ENCODE data around the gene MAML2.

The MAML2 gene

GRCh38 chr11:96339706-96340554 lies 3.1 kb downstream of the MAML2 start:
- DNase-seq (ENCODE audit: extremely low read depth in 1 of 2, low read depth in 1 of 2), result no peak

GRCh38 chr11:96338910-96339705 lies 3.9 kb downstream of the MAML2 start:
- DNase-seq (ENCODE audit: extremely low read depth in 1 of 2, low read depth in 1 of 2), result no peak

GRCh38 chr11:96337541-96338431 lies 5.2 kb downstream of the MAML2 start:
- DNase-seq (ENCODE audit: extremely low read depth in 1 of 2, low read depth in 1 of 2), result no peak

GRCh38 chr11:96335388-96335787 lies 7.6 kb downstream of the MAML2 start:
- DNase-seq (ENCODE audit: extremely low read depth in 1 of 2, low read depth in 1 of 2), result no peak

GRCh38 chr11:96334219-96334618 lies 8.8 kb downstream of the MAML2 start:
- no peak for DNase-seq (ENCODE audit: extremely low read depth in 1 of 2, low read depth in 1 of 2)

- DNase-seq (ENCODE audit: extremely low read depth in 1 of 2, low read depth in 1 of 2), result no peak
Measured at GRCh38 chr11:96333191-96333719, 9.7 kb downstream of the MAML2 start.

GRCh38 chr11:96332126-96332771 lies 10.7 kb downstream of the MAML2 start:
- no peak for DNase-seq (ENCODE audit: extremely low read depth in 1 of 2, low read depth in 1 of 2)

- no peak for DNase-seq (ENCODE audit: extremely low read depth in 1 of 2, low read depth in 1 of 2)
Measured at GRCh38 chr11:96331699-96332116, 11.3 kb downstream of the MAML2 start.

GRCh38 chr11:96330511-96330859 lies 12.5 kb downstream of the MAML2 start:
- DNase-seq (ENCODE audit: extremely low read depth in 1 of 2, low read depth in 1 of 2), result no peak

GRCh38 chr11:96329855-96330510 lies 13.0 kb downstream of the MAML2 start:
- DNase-seq (ENCODE audit: extremely low read depth in 1 of 2, low read depth in 1 of 2), result no peak

- DNase-seq (ENCODE audit: extremely low read depth in 1 of 2, low read depth in 1 of 2), result no peak
Measured at GRCh38 chr11:96329419-96329818, 13.6 kb downstream of the MAML2 start.

GRCh38 chr11:96328395-96329010 lies 14.5 kb downstream of the MAML2 start:
- DNase-seq (ENCODE audit: extremely low read depth in 1 of 2, low read depth in 1 of 2), result no peak

- DNase-seq (ENCODE audit: extremely low read depth in 1 of 2, low read depth in 1 of 2), result no peak
Measured at GRCh38 chr11:96326959-96327358, 16.0 kb downstream of the MAML2 start.

GRCh38 chr11:96324912-96325311 lies 18.1 kb downstream of the MAML2 start:
- no peak for DNase-seq (ENCODE audit: extremely low read depth in 1 of 2, low read depth in 1 of 2)

GRCh38 chr11:96323642-96323985 lies 19.4 kb downstream of the MAML2 start:
- DNase-seq (ENCODE audit: extremely low read depth in 1 of 2, low read depth in 1 of 2), result no peak

- DNase-seq (ENCODE audit: extremely low read depth in 1 of 2, low read depth in 1 of 2), result no peak
Measured at GRCh38 chr11:96322775-96323641, 20.0 kb downstream of the MAML2 start.

GRCh38 chr11:96321091-96321490 lies 21.9 kb downstream of the MAML2 start:
- DNase-seq (ENCODE audit: extremely low read depth in 1 of 2, low read depth in 1 of 2), result no peak

GRCh38 chr11:96319898-96320656 lies 22.9 kb downstream of the MAML2 start:
- no peak for DNase-seq (ENCODE audit: extremely low read depth in 1 of 2, low read depth in 1 of 2)
